ENCODE data around the gene FAM120A. TPM values are rescaled to one million over a fixed set of nuclear protein-coding genes. Genes with fewer than 3 reads are reported as not detected.

Gene FAM120A
- total and polyA plus RNA-seq, 4 donors: 28.3 to 91.0 (median 50.3) TPM

DNA sequence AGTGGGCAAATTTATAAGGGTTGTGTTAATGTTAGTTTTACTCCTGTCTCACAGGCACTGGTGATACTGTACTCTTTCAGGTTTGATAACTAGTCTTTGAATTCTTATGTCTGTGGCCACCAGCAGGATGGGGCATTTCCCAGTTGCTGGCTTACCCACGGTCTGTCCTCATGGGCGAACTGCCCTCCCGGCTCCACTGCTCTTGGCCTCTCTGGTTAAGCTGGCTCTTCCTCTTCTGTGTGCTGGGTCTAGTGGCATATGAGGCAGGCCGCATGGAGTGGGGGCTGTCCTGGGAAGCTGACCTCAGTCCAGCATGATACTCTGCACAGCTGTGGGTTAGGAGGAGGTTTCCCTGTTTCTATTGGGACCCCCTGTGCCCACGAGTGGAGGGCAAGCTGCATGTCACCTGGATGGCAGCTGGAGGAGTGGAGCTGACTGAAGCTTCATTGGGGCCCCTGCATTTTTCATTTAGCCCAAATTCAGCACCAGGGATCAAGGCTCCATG, 144.4 kb downstream of the FAM120A start:
- TF ChIP-seq FOXA1 (IDR thresholded peaks at IDR 0.05) (no peak), RAD21 (IDR thresholded peaks at IDR 0.05) (no peak), HNF4A (conservative IDR thresholded peaks at IDR 0.05) (no peak), RXRA (IDR thresholded peaks at IDR 0.05) (no peak)
- TF ChIP-seq, protein P1, sequence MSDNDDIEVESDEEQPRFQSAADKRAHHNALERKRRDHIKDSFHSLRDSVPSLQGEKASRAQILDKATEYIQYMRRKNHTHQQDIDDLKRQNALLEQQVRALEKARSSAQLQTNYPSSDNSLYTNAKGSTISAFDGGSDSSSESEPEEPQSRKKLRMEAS (IDR thresholded peaks at IDR 0.05): no peak
- TF ChIP-seq, protein P2, sequence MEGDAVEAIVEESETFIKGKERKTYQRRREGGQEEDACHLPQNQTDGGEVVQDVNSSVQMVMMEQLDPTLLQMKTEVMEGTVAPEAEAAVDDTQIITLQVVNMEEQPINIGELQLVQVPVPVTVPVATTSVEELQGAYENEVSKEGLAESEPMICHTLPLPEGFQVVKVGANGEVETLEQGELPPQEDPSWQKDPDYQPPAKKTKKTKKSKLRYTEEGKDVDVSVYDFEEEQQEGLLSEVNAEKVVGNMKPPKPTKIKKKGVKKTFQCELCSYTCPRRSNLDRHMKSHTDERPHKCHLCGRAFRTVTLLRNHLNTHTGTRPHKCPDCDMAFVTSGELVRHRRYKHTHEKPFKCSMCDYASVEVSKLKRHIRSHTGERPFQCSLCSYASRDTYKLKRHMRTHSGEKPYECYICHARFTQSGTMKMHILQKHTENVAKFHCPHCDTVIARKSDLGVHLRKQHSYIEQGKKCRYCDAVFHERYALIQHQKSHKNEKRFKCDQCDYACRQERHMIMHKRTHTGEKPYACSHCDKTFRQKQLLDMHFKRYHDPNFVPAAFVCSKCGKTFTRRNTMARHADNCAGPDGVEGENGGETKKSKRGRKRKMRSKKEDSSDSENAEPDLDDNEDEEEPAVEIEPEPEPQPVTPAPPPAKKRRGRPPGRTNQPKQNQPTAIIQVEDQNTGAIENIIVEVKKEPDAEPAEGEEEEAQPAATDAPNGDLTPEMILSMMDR (IDR thresholded peaks at IDR 0.05; ENCODE audit: low read depth, low read length, missing input control): no peak
- Histone ChIP-seq H3K27ac (ENCODE audit: low read depth in 1 of 2, low read length in 2 of 2) (no peak overlapping the region), H3K4me3 (ENCODE audit: low read depth in 1 of 3, low read length in 3 of 3) (no peak overlapping the region), H3K36me3 (ENCODE audit: control insufficient read depth in 4 of 4, insufficient read depth in 3 of 4, low read depth in 1 of 4, low read length in 3 of 4) (no peaks in the 10 kb centered on the region), H3K27me3 (ENCODE audit: control insufficient read depth in 4 of 4, insufficient read depth in 4 of 4, low read length in 3 of 4) (no peaks in the 10 kb centered on the region), H3K4me1 (ENCODE audit: control insufficient read depth in 4 of 4, insufficient read depth in 4 of 4, low read length in 3 of 4) (no peaks in the 10 kb centered on the region), H3K9me3 (ENCODE audit: control insufficient read depth in 4 of 4, low read length in 3 of 4) (no peaks in the 10 kb centered on the region), H3K9ac (ENCODE audit: low read depth in 1 of 2, low read length in 2 of 2) (no peak overlapping the region)
- 89% methylated on average over 5 of the region's 5 CpGs for WGBS
- peak; percentile 22 for DNase-seq (ENCODE audit: low spot score)

DNA sequence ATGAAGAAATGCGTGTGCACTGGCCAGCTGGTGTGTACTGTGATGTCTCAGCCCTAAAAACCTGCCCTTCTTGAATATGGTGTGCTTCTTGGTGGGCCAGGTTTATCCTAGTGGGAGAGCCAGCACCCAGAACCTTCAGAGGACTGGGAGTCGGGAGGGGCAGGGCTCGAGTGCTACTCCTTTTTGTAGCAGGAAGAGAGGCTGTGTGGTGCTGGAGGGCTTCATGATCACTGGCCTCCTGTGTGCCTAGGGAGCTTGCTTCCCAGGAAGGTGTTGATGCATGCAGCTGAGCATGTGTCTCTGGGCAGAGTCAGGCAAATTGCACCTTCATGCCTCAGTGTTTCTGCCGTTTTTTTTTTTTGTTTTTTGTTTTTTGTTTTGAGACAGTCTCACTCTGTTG, 144.9 kb downstream of the FAM120A start:
- Histone ChIP-seq H3K27me3 (ENCODE audit: control insufficient read depth in 4 of 4, insufficient read depth in 4 of 4, low read length in 3 of 4) (no peaks in the 10 kb centered on the region), H3K4me3 (ENCODE audit: low read depth in 1 of 3, low read length in 3 of 3) (no peak overlapping the region), H3K4me1 (ENCODE audit: control insufficient read depth in 4 of 4, insufficient read depth in 4 of 4, low read length in 3 of 4) (no peaks in the 10 kb centered on the region), H3K9me3 (ENCODE audit: control insufficient read depth in 4 of 4, low read length in 3 of 4) (no peaks in the 10 kb centered on the region), H3K27ac (ENCODE audit: low read depth in 1 of 2, low read length in 2 of 2) (no peak overlapping the region), H3K36me3 (ENCODE audit: control insufficient read depth in 4 of 4, insufficient read depth in 3 of 4, low read depth in 1 of 4, low read length in 3 of 4) (no peaks in the 10 kb centered on the region), H3K9ac (ENCODE audit: low read depth in 1 of 2, low read length in 2 of 2) (no peak overlapping the region)
- WGBS: 88% methylated on average over 4 of the region's 4 CpGs
- no peak for TF ChIP-seq NR2F2 (IDR thresholded peaks at IDR 0.05)
- TF ChIP-seq, protein P2 (IDR thresholded peaks at IDR 0.05; ENCODE audit: low read depth, low read length, missing input control): no peak
- TF ChIP-seq YY1 (IDR thresholded peaks at IDR 0.05): no peak
- no peak for TF ChIP-seq RXRA (IDR thresholded peaks at IDR 0.05)
- no peak for TF ChIP-seq FOXA2 (IDR thresholded peaks at IDR 0.05)
- no peak for TF ChIP-seq JUND (IDR thresholded peaks at IDR 0.05)
- TF ChIP-seq HNF4G (IDR thresholded peaks at IDR 0.05): no peak
- no peak for TF ChIP-seq RAD21 (IDR thresholded peaks at IDR 0.05)
- TF ChIP-seq HNF4A (conservative IDR thresholded peaks at IDR 0.05): no peak
- TF ChIP-seq TAF1 (conservative IDR thresholded peaks at IDR 0.05): no peak
- no peak for TF ChIP-seq SP1 (IDR thresholded peaks at IDR 0.05)
- TF ChIP-seq GABPA (IDR thresholded peaks at IDR 0.05 in 1 of 2, conservative IDR thresholded peaks at IDR 0.05 in 1 of 2): no peak
- DNase-seq (ENCODE audit: low spot score): peak; percentile 26

DNA sequence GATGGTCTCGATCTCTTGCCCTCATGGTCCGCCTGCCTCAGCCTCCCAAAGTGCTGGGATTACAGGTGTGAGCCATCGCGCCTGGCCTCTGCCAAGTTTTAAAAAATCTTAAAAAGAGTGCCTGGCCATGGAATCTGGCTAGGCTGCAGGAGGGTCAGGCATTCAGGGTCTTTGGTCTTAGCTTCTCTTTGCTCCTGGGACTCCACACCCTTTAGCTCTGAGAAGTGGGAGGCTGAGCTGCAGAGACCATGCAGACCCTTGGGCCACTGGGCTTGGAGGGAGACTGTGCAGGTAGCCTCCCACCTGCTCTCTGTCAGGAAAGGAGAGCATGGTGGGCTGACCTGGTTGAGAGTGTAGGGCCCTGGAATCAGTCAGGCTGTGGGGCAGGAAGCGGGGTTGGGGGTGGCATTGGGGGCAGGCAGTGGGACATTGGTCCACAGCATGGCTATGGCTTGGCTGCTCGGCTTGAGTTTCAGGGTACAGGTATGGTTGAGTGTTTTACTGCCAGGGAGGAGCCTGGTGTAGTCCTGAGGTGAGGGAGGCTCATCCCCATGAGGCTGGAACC, 145.7 kb downstream of the FAM120A start:
- Histone ChIP-seq H3K9ac (ENCODE audit: low read depth in 1 of 2, low read length in 2 of 2) (no peak overlapping the region), H3K4me1 (ENCODE audit: control insufficient read depth in 4 of 4, insufficient read depth in 4 of 4, low read length in 3 of 4) (no peaks in the 10 kb centered on the region), H3K27ac (ENCODE audit: low read depth in 1 of 2, low read length in 2 of 2) (no peak overlapping the region), H3K27me3 (ENCODE audit: control insufficient read depth in 4 of 4, insufficient read depth in 4 of 4, low read length in 3 of 4) (no peaks in the 10 kb centered on the region), H3K9me3 (ENCODE audit: control insufficient read depth in 4 of 4, low read length in 3 of 4) (no peaks in the 10 kb centered on the region), H3K4me3 (ENCODE audit: low read depth in 1 of 3, low read length in 3 of 3) (no peak overlapping the region), H3K36me3 (ENCODE audit: control insufficient read depth in 4 of 4, insufficient read depth in 3 of 4, low read depth in 1 of 4, low read length in 3 of 4) (no peaks in the 10 kb centered on the region)
- WGBS: 97% methylated on average over 6 of the region's 6 CpGs
- peak; percentile 25 for DNase-seq (ENCODE audit: low spot score)
- TF ChIP-seq, protein P3, sequence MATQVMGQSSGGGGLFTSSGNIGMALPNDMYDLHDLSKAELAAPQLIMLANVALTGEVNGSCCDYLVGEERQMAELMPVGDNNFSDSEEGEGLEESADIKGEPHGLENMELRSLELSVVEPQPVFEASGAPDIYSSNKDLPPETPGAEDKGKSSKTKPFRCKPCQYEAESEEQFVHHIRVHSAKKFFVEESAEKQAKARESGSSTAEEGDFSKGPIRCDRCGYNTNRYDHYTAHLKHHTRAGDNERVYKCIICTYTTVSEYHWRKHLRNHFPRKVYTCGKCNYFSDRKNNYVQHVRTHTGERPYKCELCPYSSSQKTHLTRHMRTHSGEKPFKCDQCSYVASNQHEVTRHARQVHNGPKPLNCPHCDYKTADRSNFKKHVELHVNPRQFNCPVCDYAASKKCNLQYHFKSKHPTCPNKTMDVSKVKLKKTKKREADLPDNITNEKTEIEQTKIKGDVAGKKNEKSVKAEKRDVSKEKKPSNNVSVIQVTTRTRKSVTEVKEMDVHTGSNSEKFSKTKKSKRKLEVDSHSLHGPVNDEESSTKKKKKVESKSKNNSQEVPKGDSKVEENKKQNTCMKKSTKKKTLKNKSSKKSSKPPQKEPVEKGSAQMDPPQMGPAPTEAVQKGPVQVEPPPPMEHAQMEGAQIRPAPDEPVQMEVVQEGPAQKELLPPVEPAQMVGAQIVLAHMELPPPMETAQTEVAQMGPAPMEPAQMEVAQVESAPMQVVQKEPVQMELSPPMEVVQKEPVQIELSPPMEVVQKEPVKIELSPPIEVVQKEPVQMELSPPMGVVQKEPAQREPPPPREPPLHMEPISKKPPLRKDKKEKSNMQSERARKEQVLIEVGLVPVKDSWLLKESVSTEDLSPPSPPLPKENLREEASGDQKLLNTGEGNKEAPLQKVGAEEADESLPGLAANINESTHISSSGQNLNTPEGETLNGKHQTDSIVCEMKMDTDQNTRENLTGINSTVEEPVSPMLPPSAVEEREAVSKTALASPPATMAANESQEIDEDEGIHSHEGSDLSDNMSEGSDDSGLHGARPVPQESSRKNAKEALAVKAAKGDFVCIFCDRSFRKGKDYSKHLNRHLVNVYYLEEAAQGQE (IDR thresholded peaks at IDR 0.05): no peak
- TF ChIP-seq, protein P2 (IDR thresholded peaks at IDR 0.05; ENCODE audit: low read depth, low read length, missing input control): no peak
- no peak for TF ChIP-seq SP1 (IDR thresholded peaks at IDR 0.05)
- TF ChIP-seq GABPA (IDR thresholded peaks at IDR 0.05 in 1 of 2, conservative IDR thresholded peaks at IDR 0.05 in 1 of 2): no peak
- TF ChIP-seq EGR1 (IDR thresholded peaks at IDR 0.05; ENCODE audit: low read depth in 2 of 2): no peak
- TF ChIP-seq FOXA2 (IDR thresholded peaks at IDR 0.05): no peak
- no peak for TF ChIP-seq NR2F2 (IDR thresholded peaks at IDR 0.05)
- no peak for TF ChIP-seq YY1 (IDR thresholded peaks at IDR 0.05)
- TF ChIP-seq RAD21 (IDR thresholded peaks at IDR 0.05): no peak
- TF ChIP-seq, protein P1 (IDR thresholded peaks at IDR 0.05): no peak
